ENCODE measurements around the gene NKAPL. TPM values are rescaled to one million over a fixed set of nuclear protein-coding genes. Genes with fewer than 3 reads are reported as not detected.
"Not testable (repeated sequence)": the region's sequence is repeated elsewhere in the genome, so short reads cannot be mapped to it uniquely, and the experiment has no call there.

Gene NKAPL
- total RNA-seq, 4 donors from 2014 or later: 3.1 to 6.6 (median 4.4) TPM

DNA sequence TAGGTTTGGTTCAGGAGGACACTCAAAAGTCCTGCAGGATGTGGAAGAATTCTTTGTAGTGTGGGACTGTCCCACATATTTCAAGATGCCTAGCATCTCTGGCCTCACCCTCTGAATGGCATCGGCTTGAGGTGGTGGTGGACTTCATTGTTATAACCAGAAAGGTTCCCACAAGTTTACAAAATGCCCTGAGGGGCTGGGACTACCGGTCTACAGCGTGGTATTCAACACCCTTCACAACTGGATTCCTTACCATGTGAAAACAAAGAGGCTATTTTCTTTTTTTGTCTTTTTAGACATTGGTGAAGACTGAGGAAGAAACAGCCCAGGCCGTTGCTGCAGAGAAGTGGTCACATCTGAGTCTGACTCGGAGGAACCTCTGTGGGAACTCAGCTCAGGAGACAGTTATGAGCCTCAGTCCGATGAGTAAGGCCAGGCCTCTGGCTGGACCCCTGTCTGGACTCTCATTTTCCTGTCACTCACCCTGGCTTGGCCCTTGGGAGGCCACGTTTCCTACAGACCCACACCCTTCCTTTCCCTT lies 37.5 kb downstream of the NKAPL start:
- Histone ChIP-seq H3K27ac (no peak overlapping the region), H3K27me3 (no peaks in the 10 kb centered on the region), H3K4me1 (no peaks in the 10 kb centered on the region), H3K36me3 (peaks cover 0 to 82% of the 10 kb centered on the region in 2 donors), H3K9me3 (no peaks in the 10 kb centered on the region), H3K4me3 (no peak overlapping the region)
- WGBS, 2 donors (ENCODE audit: low coverage in 1 of 2): 77 to 96% methylated on average over 7 of the region's 7 CpGs
- ATAC-seq: no peak
- no peak for TF ChIP-seq POLR2A (IDR thresholded peaks at IDR 0.05)
- TF ChIP-seq EP300 (IDR thresholded peaks at IDR 0.05): no peak
- no peak for TF ChIP-seq POLR2AphosphoS5 (IDR thresholded peaks at IDR 0.05)
- TF ChIP-seq, protein P1, sequence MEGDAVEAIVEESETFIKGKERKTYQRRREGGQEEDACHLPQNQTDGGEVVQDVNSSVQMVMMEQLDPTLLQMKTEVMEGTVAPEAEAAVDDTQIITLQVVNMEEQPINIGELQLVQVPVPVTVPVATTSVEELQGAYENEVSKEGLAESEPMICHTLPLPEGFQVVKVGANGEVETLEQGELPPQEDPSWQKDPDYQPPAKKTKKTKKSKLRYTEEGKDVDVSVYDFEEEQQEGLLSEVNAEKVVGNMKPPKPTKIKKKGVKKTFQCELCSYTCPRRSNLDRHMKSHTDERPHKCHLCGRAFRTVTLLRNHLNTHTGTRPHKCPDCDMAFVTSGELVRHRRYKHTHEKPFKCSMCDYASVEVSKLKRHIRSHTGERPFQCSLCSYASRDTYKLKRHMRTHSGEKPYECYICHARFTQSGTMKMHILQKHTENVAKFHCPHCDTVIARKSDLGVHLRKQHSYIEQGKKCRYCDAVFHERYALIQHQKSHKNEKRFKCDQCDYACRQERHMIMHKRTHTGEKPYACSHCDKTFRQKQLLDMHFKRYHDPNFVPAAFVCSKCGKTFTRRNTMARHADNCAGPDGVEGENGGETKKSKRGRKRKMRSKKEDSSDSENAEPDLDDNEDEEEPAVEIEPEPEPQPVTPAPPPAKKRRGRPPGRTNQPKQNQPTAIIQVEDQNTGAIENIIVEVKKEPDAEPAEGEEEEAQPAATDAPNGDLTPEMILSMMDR (IDR thresholded peaks at IDR 0.05): no peak

DNA sequence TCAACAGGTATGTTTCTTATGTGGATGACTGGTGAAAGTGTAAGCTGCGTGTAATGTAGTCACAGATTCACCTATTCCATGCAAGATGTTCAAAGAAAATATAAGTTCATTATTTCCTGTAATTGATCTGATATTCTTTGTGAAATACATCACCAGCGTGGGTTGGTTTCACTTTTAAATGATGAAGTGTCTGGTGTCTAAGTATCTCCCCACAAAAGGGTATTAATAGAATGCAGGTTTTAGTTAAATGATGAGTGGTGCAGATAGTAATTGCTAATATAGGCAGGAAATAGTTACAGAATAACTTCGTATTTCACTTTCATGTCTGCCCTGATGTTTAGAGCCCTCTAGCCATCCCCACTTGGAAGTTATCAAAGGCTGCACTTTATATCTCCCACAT lies 44.5 kb downstream of the NKAPL start:
- H3K9me3 ChIP-seq: peaks cover 0 to 28% (median 0%) of the 10 kb centered on the region in 3 donors
- ATAC-seq: no peak
- no peaks in the 10 kb centered on the region for H3K27me3 ChIP-seq
- no peaks in the 10 kb centered on the region for H3K4me1 ChIP-seq
- no peak overlapping the region for H3K4me3 ChIP-seq
- no peak overlapping the region for H3K27ac ChIP-seq
- H3K36me3 ChIP-seq: peaks cover 0 to 52% of the 10 kb centered on the region in 2 donors
- no peak for TF ChIP-seq POLR2AphosphoS5 (IDR thresholded peaks at IDR 0.05)
- no peak for TF ChIP-seq POLR2A (IDR thresholded peaks at IDR 0.05)
- no peak for TF ChIP-seq EP300 (IDR thresholded peaks at IDR 0.05)
- TF ChIP-seq, protein P1 (IDR thresholded peaks at IDR 0.05): no peak
- WGBS, 2 donors (ENCODE audit: low coverage in 1 of 2): 82 to 94% methylated on average over 2 to 3 of the region's 3 CpGs

DNA sequence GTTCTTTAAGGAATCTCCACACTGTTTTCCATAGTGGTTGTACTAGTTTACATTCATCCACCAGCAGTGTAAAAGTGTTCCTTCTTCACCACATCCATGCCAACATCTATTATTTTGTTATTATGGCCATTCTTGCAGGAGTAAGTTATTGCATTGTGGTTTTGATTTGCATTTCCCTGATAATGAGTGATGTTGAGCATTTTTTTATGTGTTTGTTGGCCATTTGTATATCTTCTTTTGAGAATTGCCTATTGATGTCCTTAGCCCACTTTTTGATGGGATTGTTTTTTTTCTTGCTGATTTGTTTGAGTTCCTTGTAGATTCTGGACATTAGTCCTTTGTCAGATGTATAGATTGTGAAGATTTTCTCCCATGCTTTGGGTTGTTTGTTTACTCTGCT lies 47.3 kb downstream of the NKAPL start:
- peaks cover 0 to 33% (median 0%) of the 10 kb centered on the region in 3 donors for H3K9me3 ChIP-seq
- peaks cover 0 to 26% of the 10 kb centered on the region in 2 donors for H3K36me3 ChIP-seq
- not testable (repeated sequence) for ATAC-seq

More for the DNA sequence above, 47.3 kb downstream of the NKAPL start:
- H3K4me3 ChIP-seq, H3K27me3 ChIP-seq, H3K4me1 ChIP-seq, H3K27ac ChIP-seq: not testable (repeated sequence)

Other genes starting within 250 kb of the NKAPL start
- 1 to 10 TPM in 1 of 4 donors, under 1 TPM in 3; 0.77 to 1.6 (median 0.80) TPM for gene ZNF165, start 178.7 kb upstream of the NKAPL start, total RNA-seq
- gene ZSCAN16, start 134.7 kb upstream of the NKAPL start, total RNA-seq: 1 to 10 TPM; 4.4 to 7.1 (median 5.0) TPM
- gene ZKSCAN8, start 117.4 kb upstream of the NKAPL start, total RNA-seq: 10 to 100 TPM; 22.0 to 32.7 (median 29.6) TPM
- gene ZSCAN9, start 34.0 kb upstream of the NKAPL start, total RNA-seq: 10 to 100 TPM; 11.4 to 17.1 (median 12.9) TPM
- 1 to 10 TPM; 3.2 to 6.4 (median 5.0) TPM for gene ZKSCAN4, start 7.0 kb upstream of the NKAPL start, total RNA-seq
- 10 to 100 TPM; 17.9 to 27.1 (median 24.5) TPM for gene ZSCAN26, start 7.8 kb downstream of the NKAPL start, total RNA-seq
- gene PGBD1, start 22.3 kb downstream of the NKAPL start, total RNA-seq: 1 to 10 TPM; 6.5 to 7.7 (median 7.2) TPM
- gene ZSCAN31, start 76.9 kb downstream of the NKAPL start, total RNA-seq: 10 to 100 TPM; 14.9 to 32.0 (median 24.8) TPM
- gene ZKSCAN3, start 90.7 kb downstream of the NKAPL start, total RNA-seq: 1 to 10 TPM; 4.4 to 9.8 (median 6.9) TPM
- 1 to 10 TPM; 5.6 to 8.6 (median 6.0) TPM for gene ZSCAN12, start 140.4 kb downstream of the NKAPL start, total RNA-seq
- 1 to 10 TPM; 2.6 to 8.1 (median 2.8) TPM for gene ZSCAN23, start 184.2 kb downstream of the NKAPL start, total RNA-seq